Common myeloid progenitor, CD34-positive (primary cell): ENCODE results near the gene GNG10.

Experiments
- CTCF ChIA-PET: fragments of 350-600 bp; sonication (Branson Sonifier 250); formaldehyde crosslinking; loops from one replicate; lab custom pipeline; 2021; ENCODE audit warnings: antibody characterized with exemption; lab: Charles Lee
- POLR2A ChIA-PET: fragments of 350-600 bp; sonication (Branson Sonifier 250); formaldehyde crosslinking; loops from one replicate; lab custom pipeline; 2021; ENCODE audit warnings: antibody characterized with exemption; lab: Charles Lee
- DNase-seq, 3 donors: peaks; one replicate each; pipeline versions ENCODE4 v3.0.0 to v3.0.0-alpha.2; 2013
- H3K27ac ChIP-seq, 2 experiments: 1 replicate in 1 of 2; 2 replicates in 1 of 2; pipeline ENCODE4 v1.7.0; 2013; ENCODE audit warnings: inconsistent platforms in 2 of 2, low read length in 2 of 2, mild to moderate bottlenecking in 2 of 2, low read depth in 1 of 2, moderate library complexity in 1 of 2; ENCODE audit not compliant: severe bottlenecking in 2 of 2, insufficient read depth in 1 of 2, poor library complexity in 1 of 2
- H3K27me3 ChIP-seq, 5 experiments: replicated peaks in 2 of 5; 1 replicate in 3 of 5; 2 replicates in 2 of 5; pipeline versions ENCODE4 v1.6.1 to v1.7.0; 2013; ENCODE audit warnings: low read length in 4 of 5, mild to moderate bottlenecking in 2 of 5, moderate library complexity in 2 of 5, inconsistent platforms in 1 of 5; ENCODE audit not compliant: insufficient read depth in 5 of 5, control insufficient read depth in 4 of 5
- H3K36me3 ChIP-seq, 4 experiments: 1 replicate in 2 of 4; 2 replicates in 2 of 4; pipeline versions ENCODE4 v1.6.1 to v1.7.0; 2013; ENCODE audit warnings: low read length in 3 of 4, control low read depth in 1 of 4, mild to moderate bottlenecking in 1 of 4; ENCODE audit not compliant: control insufficient read depth in 4 of 4, insufficient read depth in 4 of 4
- H3K4me1 ChIP-seq, 4 experiments: 1 replicate in 3 of 4; 2 replicates in 1 of 4; pipeline versions ENCODE4 v1.6.1 to v1.7.1; 2013; ENCODE audit warnings: low read length in 3 of 4, mild to moderate bottlenecking in 3 of 4, control low read depth in 1 of 4, inconsistent platforms in 1 of 4, moderate library complexity in 1 of 4; ENCODE audit not compliant: control insufficient read depth in 4 of 4, insufficient read depth in 4 of 4; ENCODE audit errors: control extremely low read depth in 1 of 4
- H3K4me3 ChIP-seq, 7 experiments: 1 replicate in 4 of 7; 2 replicates in 3 of 7; pipeline versions ENCODE4 v1.5.1 to v1.7.0; 2013; ENCODE audit warnings: mild to moderate bottlenecking in 7 of 7, low read length in 6 of 7, moderate library complexity in 6 of 7, inconsistent platforms in 2 of 7, low read depth in 2 of 7, control low read depth in 1 of 7; ENCODE audit not compliant: insufficient read depth in 4 of 7, control insufficient read depth in 1 of 7; ENCODE audit errors: extremely low read depth in 1 of 7
- H3K9me3 ChIP-seq, 5 experiments: 1 replicate in 4 of 5; 2 replicates in 1 of 5; pipeline versions ENCODE4 v1.6.1 to v1.7.1; 2013; ENCODE audit warnings: low read length in 4 of 5, mild to moderate bottlenecking in 2 of 5, inconsistent platforms in 1 of 5, low read depth in 1 of 5, moderate library complexity in 1 of 5; ENCODE audit not compliant: control insufficient read depth in 4 of 5, insufficient read depth in 2 of 5; ENCODE audit errors: control extremely low read depth in 1 of 5
- WGBS: methylation state at CpG from one replicate; pipeline ENCODE4 v1.1.5; 2013; ENCODE audit not compliant: insufficient coverage; 5-methylcytosine and 5-hydroxymethylcytosine counted together

Gene GNG10

DNA sequence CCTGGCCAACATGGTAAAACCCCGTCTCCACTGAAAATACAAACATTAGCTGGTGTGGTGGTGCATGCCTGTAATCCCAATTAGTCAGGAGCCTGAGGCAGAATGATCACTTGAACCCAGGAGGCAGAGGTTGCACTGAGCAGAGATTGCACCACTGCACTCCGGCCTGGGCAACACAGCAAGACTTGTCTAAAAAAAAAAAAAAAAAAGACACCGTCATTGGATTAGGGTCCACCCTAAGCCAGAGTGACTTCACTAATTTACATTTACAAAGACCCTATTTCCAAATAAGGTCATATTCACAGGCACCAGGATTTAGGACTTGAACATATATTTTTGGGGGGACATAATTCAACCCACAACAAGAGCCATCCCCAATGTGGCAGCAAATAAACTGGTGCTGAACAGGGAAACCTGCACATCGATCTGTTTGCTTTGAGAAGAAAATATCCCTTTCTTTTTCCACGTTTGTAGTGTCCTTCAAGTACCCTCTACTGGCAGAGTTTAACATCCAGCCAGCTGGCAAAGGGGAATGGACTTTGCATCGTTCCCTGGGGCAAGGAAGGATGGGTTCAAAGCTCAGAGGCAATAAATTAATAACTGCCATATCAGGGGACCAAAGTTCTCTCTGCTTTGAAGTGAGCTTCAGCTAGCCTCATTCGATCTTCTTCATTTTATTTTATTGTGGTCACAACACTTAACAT, 34.0 kb upstream of the GNG10 start:
- H3K27ac ChIP-seq, result no peak overlapping the region
- peaks cover 11 to 15% (median 13%) of the 10 kb centered on the region in 4 experiments for H3K4me1 ChIP-seq
- CTCF ChIA-PET, result no interaction called here
- DNase-seq, result no peak
- no peaks in the 10 kb centered on the region for H3K36me3 ChIP-seq
- WGBS, result 90% methylated on average over 5 of the region's 7 CpGs
- no peaks in the 10 kb centered on the region for H3K9me3 ChIP-seq
- peaks cover 0 to 2% (median 0%) of the 10 kb centered on the region in 5 experiments for H3K27me3 ChIP-seq
- H3K4me3 ChIP-seq, result no peak overlapping the region
- POLR2A ChIA-PET, result no interaction called here

DNA sequence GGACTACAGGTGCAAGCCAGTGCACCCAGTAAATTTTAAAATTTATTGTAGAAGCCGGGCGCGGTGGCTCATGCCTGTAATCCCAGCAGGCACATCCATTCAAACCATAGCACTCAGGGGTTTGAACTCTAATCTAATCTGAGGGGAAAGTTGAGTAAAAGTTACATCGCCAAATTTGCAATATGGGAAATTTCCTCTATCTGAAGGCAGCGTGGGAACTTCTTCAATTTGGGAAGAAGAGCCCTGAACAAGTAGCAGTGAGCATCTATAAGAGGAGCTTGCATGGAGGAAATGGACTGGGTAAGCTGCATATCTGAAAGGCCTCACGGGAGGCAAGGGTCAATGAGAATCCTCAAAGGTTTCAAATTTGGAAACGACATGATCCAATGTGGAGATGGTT, 33.0 kb upstream of the GNG10 start:
- Histone ChIP-seq H3K27me3 (no peaks in the 10 kb centered on the region), H3K4me3 (no peak overlapping the region), H3K9me3 (no peaks in the 10 kb centered on the region), H3K4me1 (peaks cover 12 to 22% (median 20%) of the 10 kb centered on the region in 4 experiments), H3K27ac (no peak overlapping the region), H3K36me3 (peaks cover 0 to 1% (median 0%) of the 10 kb centered on the region in 4 experiments)
- POLR2A ChIA-PET, result no interaction called here
- 98% methylated on average over 7 of the region's 7 CpGs for WGBS
- CTCF ChIA-PET, result no interaction called here
- DNase-seq, result no peak

DNA sequence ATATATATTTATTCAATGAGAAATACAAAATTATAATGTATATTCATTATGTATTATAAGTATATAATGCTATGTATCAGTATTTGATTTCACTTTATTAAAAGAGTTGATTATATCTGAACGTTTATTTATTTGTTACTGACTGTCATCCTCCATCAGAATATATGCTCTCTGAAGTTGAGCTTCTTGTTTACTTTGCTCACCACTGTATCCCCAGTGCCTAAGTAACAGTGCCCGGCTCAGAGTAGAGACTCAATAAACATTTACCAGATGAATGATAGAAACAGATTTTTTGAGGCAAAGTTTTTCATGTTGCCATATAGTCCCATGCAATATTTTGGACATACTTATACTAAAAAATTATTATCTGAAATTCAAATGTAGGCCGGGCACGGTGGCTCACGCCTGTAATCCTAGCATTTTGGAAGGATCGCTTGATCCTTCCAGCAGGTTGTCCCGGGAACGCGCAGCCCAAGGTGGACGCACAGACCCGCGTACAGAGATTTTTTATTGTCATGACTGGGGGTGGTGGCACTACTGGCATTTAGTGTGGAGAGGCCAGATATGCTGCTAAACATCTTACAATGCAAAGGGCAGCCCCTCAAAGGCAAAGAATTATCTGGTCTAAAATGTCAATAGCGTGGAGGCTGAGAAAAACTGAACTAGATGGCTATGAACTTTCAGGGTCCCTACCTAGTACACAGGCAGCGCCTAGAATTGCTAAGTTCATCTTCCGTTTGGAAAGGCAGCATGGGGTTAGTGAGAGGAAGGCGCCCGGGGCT, 31.0 kb upstream of the GNG10 start:
- H3K9me3 ChIP-seq, result no peaks in the 10 kb centered on the region
- H3K27ac ChIP-seq, result peak overlapping the region; percentile 6 to 63
- peaks cover 12 to 22% (median 20%) of the 10 kb centered on the region in 4 experiments for H3K4me1 ChIP-seq
- 9% methylated on average over 13 of the region's 17 CpGs for WGBS
- peaks cover 0 to 7% (median 0%) of the 10 kb centered on the region in 4 experiments for H3K36me3 ChIP-seq
- CTCF ChIA-PET, result interaction anchor here (1.2 kb wide), 1 partner anchor 34 kb away, joined by 4 read pairs; no protein-coding TSS in a partner anchor
- peak overlapping the region; percentile 67 to 92 (median 89) for H3K4me3 ChIP-seq
- DNase-seq, result no peak
- H3K27me3 ChIP-seq, result no peaks in the 10 kb centered on the region
- POLR2A ChIA-PET, result interaction anchor here (0.6 to 1.4 kb wide), 3 partner anchors 15 to 32 kb away, joined by 3 to 10 read pairs (median 4); partner anchors contain the start of gene GNG10

DNA sequence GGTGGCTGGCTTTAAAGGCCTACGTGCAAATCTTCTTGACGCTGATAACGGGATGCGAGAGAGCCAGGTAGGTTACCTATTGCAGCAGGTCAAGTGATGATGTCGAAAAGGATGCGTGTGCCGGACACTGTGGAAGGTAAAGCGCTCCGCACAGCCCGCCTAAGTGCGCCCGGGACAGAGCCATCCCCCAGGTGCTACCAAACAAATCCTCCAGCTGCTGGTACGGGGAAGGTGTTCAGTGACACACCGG, 30.5 kb upstream of the GNG10 start:
- H3K36me3 ChIP-seq, result peaks cover 0 to 7% (median 0%) of the 10 kb centered on the region in 4 experiments
- POLR2A ChIA-PET, result interaction anchor here (0.6 to 1.4 kb wide), 3 partner anchors 14 to 33 kb away, joined by 3 to 10 read pairs (median 4); partner anchors contain the start of gene GNG10
- peak overlapping the region; percentile 6 to 63 for H3K27ac ChIP-seq
- CTCF ChIA-PET, result no interaction called here
- peak overlapping the region; percentile 67 to 92 (median 89) for H3K4me3 ChIP-seq
- WGBS, result under 1% methylated on average over 13 of the region's 14 CpGs
- H3K9me3 ChIP-seq, result no peaks in the 10 kb centered on the region
- no peaks in the 10 kb centered on the region for H3K27me3 ChIP-seq
- no peak for DNase-seq
- H3K4me1 ChIP-seq, result peaks cover 12 to 26% (median 21%) of the 10 kb centered on the region in 4 experiments

DNA sequence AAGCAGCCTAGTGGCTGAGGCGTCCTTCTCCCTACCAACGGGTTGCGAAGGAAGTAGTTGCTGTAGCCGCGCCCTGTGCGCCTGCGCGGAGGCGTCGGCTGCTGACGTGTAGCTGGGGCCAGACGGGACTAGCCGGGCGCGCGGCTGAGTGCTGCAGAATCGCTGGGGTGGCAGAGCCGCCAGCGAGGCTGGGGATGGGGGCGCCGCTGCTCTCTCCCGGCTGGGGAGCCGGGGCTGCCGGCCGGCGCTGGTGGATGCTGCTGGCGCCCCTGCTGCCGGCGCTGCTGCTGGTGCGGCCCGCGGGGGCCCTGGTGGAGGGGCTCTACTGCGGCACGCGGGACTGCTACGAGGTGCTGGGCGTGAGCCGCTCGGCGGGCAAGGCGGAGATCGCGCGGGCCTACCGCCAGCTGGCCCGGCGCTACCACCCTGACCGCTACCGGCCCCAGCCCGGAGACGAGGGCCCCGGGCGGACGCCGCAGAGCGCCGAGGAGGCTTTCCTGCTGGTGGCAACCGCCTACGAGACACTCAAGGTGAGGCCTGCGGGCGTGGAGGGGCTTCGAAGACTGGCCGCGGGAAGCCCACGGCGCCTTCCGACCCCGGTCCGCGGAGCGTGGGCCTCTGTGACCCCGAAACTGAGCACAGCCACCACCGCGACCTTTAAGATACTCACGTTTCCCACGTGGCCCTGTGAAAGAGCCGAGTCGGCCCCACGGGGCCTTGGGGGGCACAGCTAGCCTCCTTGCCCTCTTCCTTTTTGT, 30.0 kb upstream of the GNG10 start, which contains the start of gene DNAJC25:
Gene DNAJC25 (plus strand): TSS at position 121 of the 758 bp plus-strand sequence. CDS start 74 bp downstream, at position 195.
- H3K27me3 ChIP-seq, result no peaks in the 10 kb centered on the region
- WGBS, result 0% methylated on average over 69 of the region's 79 CpGs
- peak within 1 kb of the TSS; percentile 67 to 92 (median 89) for H3K4me3 ChIP-seq
- CTCF ChIA-PET, result interaction anchor here (1.5 kb wide), 1 partner anchor 20 kb away, joined by 3 read pairs; no protein-coding TSS in a partner anchor
- no peaks in the 10 kb centered on the region for H3K9me3 ChIP-seq
- POLR2A ChIA-PET, result interaction anchor here (0.6 to 1.4 kb wide), 5 partner anchors 14 to 1782 kb away, joined by 3 to 10 read pairs (median 3); partner anchors contain the start of gene GNG10
- peaks cover 0 to 7% (median 0%) of the 10 kb centered on the region in 4 experiments for H3K36me3 ChIP-seq
- peak within 1 kb of the TSS; percentile 61 to 90 for H3K27ac ChIP-seq
- peaks cover 12 to 26% (median 21%) of the 10 kb centered on the region in 4 experiments for H3K4me1 ChIP-seq
- DNase-seq, result peak; percentile 99

DNA sequence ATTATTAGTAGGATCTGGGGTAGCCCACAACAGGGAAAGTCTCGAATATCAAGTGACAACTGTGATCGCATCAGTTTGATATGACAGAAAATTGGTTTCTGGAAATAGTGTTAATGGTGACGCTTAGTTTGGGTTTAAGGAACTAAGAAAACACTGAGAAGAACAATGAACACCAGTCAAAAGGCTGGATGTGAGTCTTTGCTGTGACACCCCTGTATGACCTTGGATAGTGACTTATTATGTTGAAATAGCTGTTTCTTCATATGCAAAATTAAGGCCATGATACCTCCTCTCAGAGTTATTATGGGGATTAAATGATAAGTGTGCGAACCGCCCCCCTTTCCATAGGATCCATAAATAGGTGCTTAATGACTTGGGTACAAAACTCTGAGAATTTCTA, 29.3 kb upstream of the GNG10 start:
- 44% methylated on average over 5 of the region's 5 CpGs for WGBS
- Histone ChIP-seq H3K27me3 (no peaks in the 10 kb centered on the region), H3K27ac (peak overlapping the region; percentile 61 to 90), H3K4me3 (peak overlapping the region in 6 of 7 experiments; percentile 67 to 92 (median 89)), H3K9me3 (no peaks in the 10 kb centered on the region), H3K36me3 (peaks cover 0 to 7% (median 0%) of the 10 kb centered on the region in 4 experiments), H3K4me1 (peaks cover 12 to 26% (median 21%) of the 10 kb centered on the region in 4 experiments)
- peak; percentile 9 to 42 (median 31) for DNase-seq
- ChIA-PET POLR2A (interaction anchor here (0.6 to 1.4 kb wide), 3 partner anchors 30 to 1781 kb away, joined by 3 to 10 read pairs (median 3); partner anchors contain the start of gene GNG10), CTCF (interaction anchor here (1.5 kb wide), 1 partner anchor 19 kb away, joined by 3 read pairs; no protein-coding TSS in a partner anchor)
